Muscle of back (tissue), 11 donors: ENCODE data around the gene ZFP62. TPM values are rescaled to one million over a fixed set of nuclear protein-coding genes. Genes with fewer than 3 reads are reported as not detected.
A peak's percentile ranks its signal among the peaks of the same experiment; 100 is the strongest.
"Not testable (repeated sequence)": the region's sequence is repeated elsewhere in the genome, so short reads cannot be mapped to it uniquely, and the experiment has no call there.

Experiments
- DNase-seq, 3 donors: peaks; one replicate each; pipeline versions ENCODE4 v3.0.0 to v3.0.0-alpha.2; 2013
- polyA plus RNA-seq, 10 donors: library from polyadenylated mRNA; unstranded; fragments of 120-200 nt; gene quantifications; one replicate each; pipeline ENCODE4 v1.2.1, GENCODE V29; 2013; ENCODE audit not compliant: insufficient read length in 10 of 10

The ZFP62 gene
- polyA plus RNA-seq, 10 donors: 19.4 to 34.6 (median 28.4) TPM

GRCh38 chr5:180831139-180832093 lies 29.7 kb downstream of the ZFP62 start:
- DNase-seq: peak; percentile 70 to 94 (median 86)

- no peak for DNase-seq
These were observed 30.6 kb downstream of the ZFP62 start for GRCh38 chr5:180830253-180831138.

GRCh38 chr5:180829726-180830125 lies 31.4 kb downstream of the ZFP62 start:
- DNase-seq: no peak

GRCh38 chr5:180828756-180829531 lies 32.1 kb downstream of the ZFP62 start:
- DNase-seq: not testable (repeated sequence)

- DNase-seq: not testable (repeated sequence)
These were observed 33.7 kb downstream of the ZFP62 start for GRCh38 chr5:180827374-180827773.

GRCh38 chr5:180825768-180826525 lies 35.1 kb downstream of the ZFP62 start:
- peak in 1 of 3 donors; percentile 51 for DNase-seq

GRCh38 chr5:180824630-180825476 lies 36.2 kb downstream of the ZFP62 start:
- peak; percentile 43 to 80 (median 44) for DNase-seq

GRCh38 chr5:180823940-180824629 lies 37.0 kb downstream of the ZFP62 start:
- no peak for DNase-seq

GRCh38 chr5:180823346-180823745 lies 37.7 kb downstream of the ZFP62 start:
- no peak for DNase-seq

GRCh38 chr5:180821538-180821937 lies 39.5 kb downstream of the ZFP62 start:
- DNase-seq: no peak

GRCh38 chr5:180820788-180821321 lies 40.2 kb downstream of the ZFP62 start:
- no peak for DNase-seq

- DNase-seq: peak in 2 of 3 donors; percentile 49 to 75
These were observed 42.3 kb downstream of the ZFP62 start for GRCh38 chr5:180818677-180819341.

- peak in 1 of 3 donors; percentile 64 for DNase-seq
These were observed 43.0 kb downstream of the ZFP62 start for GRCh38 chr5:180817893-180818674.

- peak; percentile 44 to 85 (median 56) for DNase-seq
These were observed 44.2 kb downstream of the ZFP62 start for GRCh38 chr5:180816608-180817534.

- DNase-seq: no peak
These were observed 45.7 kb downstream of the ZFP62 start for GRCh38 chr5:180815293-180815917.

- no peak for DNase-seq
These were observed 47.7 kb downstream of the ZFP62 start for GRCh38 chr5:180813420-180813819.
